LNCaP clone FGC (cell line): ENCODE data around the gene FCN1.

Source experiments
- DNase-seq: peaks from one replicate; pipeline ENCODE4 v3.0.0-alpha.2; 2011; ENCODE audit warnings: low read depth
- H3K4me3 ChIP-seq: 2 replicates; pipeline ENCODE4 v1.5.1; 2011; ENCODE audit warnings: mild to moderate bottlenecking, low read depth, low read length, control low read depth
- CTCF ChIP-seq: IDR thresholded peaks from 2 replicates; pipeline ENCODE4 v1.5.1; 2012; ENCODE audit warnings: mild to moderate bottlenecking; ENCODE audit not compliant: control insufficient read depth, insufficient read depth; ENCODE audit errors: extremely low read depth

FCN1 gene

GRCh38 chr9:134887686-134888602 lies 29.8 kb downstream of the FCN1 start:
- no peak for TF ChIP-seq CTCF
- no peak overlapping the region for H3K4me3 ChIP-seq
- DNase-seq: no peak

GRCh38 chr9:134887219-134887618 lies 30.5 kb downstream of the FCN1 start:
- no peak for DNase-seq
- TF ChIP-seq CTCF: no peak
- H3K4me3 ChIP-seq: no peak overlapping the region

GRCh38 chr9:134886413-134886913 lies 31.2 kb downstream of the FCN1 start:
- DNase-seq: no peak
- no peak overlapping the region for H3K4me3 ChIP-seq
- TF ChIP-seq CTCF: no peak

GRCh38 chr9:134885679-134886412 lies 31.9 kb downstream of the FCN1 start:
- H3K4me3 ChIP-seq: no peak overlapping the region
- no peak for DNase-seq
- TF ChIP-seq CTCF: no peak

GRCh38 chr9:134885001-134885678 lies 32.6 kb downstream of the FCN1 start:
- H3K4me3 ChIP-seq: no peak overlapping the region
- no peak for TF ChIP-seq CTCF
- no peak for DNase-seq

- no peak for TF ChIP-seq CTCF
- no peak for DNase-seq
Measured at GRCh38 chr9:134884492-134884891, 33.2 kb downstream of the FCN1 start.

More at GRCh38 chr9:134884492-134884891, 33.2 kb downstream of the FCN1 start:
- no peak overlapping the region for H3K4me3 ChIP-seq
